ENCODE measurements around the gene POU2AF1. TPM values are rescaled to one million over a fixed set of nuclear protein-coding genes. Genes with fewer than 3 reads are reported as not detected.

The POU2AF1 gene
- total and polyA plus RNA-seq, 2 of the 13 experiments (the other 11 are each of a cell fraction or from before 2014, with no cell fraction given), result 1.9 to 3.6 TPM

GRCh38 chr11:111357150-111358037 is 21.7 kb downstream of the POU2AF1 start (continued):
- TF ChIP-seq ZNF687 (CRISPR knock-in tag; IDR thresholded peaks at IDR 0.05) (peak; percentile 88), KDM2A (CRISPR knock-in tag; IDR thresholded peaks at IDR 0.05; ENCODE audit: borderline replicate concordance, low read depth) (no peak), PPARG (CRISPR knock-in tag; conservative IDR thresholded peaks at IDR 0.05) (no peak), ZNF343 (CRISPR knock-in tag; IDR thresholded peaks at IDR 0.05) (no peak), TRIM22 (IDR thresholded peaks at IDR 0.05) (no peak), ZFY (CRISPR knock-in tag; IDR thresholded peaks at IDR 0.05) (peak; percentile 38; the same call in 1 of the 2 replicates), HIC2 (CRISPR knock-in tag; IDR thresholded peaks at IDR 0.05; ENCODE audit: low read depth) (peak; percentile 80), ATF7-NPFF (CRISPR knock-in tag; IDR thresholded peaks at IDR 0.05; ENCODE audit: low read depth) (no peak), GFI1 (CRISPR knock-in tag; IDR thresholded peaks at IDR 0.05; ENCODE audit: borderline replicate concordance) (no peak)
